Stimulated activated CD8-positive, alpha-beta memory T cell treated with anti-CD3 and anti-CD28 coated beads, Interleukin-4, amount 100 ng/mL, for 48 hours (primary cell): ENCODE data around the gene PMVK.
A peak's percentile ranks its signal among the peaks of the same experiment; 100 is the strongest.

Source experiments
- DNase-seq: peaks from one replicate; pipeline ENCODE4 v3.0.0-alpha.2; 2020

PMVK gene

DNA sequence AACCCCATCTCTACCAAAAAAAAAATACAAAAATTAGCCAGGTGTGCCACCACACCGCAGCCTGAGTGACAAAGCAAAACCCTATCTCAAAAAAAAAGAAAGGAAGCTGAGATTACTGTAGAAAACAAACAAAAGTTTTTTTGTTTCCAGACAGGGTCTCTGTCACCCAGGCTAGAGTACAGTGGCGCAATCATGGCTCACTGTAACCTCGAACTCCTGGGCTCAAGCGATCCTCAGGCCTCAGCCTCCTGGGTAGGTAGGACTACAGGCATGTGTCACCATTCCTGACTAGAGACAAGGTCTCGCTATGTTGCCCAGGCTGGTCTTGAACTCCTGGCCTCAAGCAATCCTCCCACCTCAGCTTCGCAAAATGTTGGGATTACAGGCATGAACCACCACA lies 27.8 kb upstream of the PMVK start:
- no peak for DNase-seq

DNA sequence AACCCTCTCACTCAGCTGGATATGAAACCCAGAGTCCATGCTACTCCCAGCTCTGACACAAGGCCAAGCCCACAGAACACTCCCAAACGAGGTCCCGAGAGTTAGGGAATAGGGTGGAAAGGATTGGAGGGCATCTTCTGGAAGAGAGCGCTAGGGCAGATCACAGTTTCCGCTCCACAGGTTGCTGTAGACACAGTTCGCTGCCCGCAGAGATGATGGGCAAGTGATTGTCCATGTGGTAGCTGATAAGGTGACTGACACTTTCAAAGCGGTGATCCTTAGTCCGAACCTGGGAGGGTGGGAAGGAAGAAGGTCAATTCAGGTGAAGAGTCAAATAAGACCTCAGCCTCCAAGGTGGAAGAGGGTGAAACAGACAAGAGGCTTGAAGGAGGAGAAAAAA lies 27.1 kb upstream of the PMVK start:
- DNase-seq, result no peak

DNA sequence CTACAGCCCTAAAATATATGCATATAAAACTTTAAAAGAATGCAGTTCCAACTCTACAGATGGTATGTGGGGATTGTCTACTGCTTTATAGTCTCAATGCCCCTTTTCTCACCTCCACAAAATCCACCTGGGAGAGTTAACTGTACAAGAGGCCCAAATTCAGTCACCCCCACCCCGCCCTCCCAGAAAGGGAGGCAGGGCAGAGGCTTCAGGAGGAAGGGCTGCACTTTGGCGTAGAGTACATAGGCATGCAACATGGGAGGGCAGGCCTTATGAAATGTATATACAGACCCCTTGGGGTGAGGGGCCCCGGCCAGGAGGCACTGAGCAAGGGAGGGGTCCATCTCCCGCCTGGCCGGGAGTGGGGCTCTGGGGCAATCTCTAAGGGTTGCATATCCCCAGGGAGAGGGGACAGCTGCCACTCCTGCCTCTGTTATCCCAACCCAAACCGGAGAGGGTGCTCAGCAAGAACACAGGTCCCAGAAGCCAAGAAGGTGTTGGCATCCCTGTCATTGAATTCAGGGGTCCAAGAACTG lies 26.3 kb upstream of the PMVK start:
- no peak for DNase-seq

DNA sequence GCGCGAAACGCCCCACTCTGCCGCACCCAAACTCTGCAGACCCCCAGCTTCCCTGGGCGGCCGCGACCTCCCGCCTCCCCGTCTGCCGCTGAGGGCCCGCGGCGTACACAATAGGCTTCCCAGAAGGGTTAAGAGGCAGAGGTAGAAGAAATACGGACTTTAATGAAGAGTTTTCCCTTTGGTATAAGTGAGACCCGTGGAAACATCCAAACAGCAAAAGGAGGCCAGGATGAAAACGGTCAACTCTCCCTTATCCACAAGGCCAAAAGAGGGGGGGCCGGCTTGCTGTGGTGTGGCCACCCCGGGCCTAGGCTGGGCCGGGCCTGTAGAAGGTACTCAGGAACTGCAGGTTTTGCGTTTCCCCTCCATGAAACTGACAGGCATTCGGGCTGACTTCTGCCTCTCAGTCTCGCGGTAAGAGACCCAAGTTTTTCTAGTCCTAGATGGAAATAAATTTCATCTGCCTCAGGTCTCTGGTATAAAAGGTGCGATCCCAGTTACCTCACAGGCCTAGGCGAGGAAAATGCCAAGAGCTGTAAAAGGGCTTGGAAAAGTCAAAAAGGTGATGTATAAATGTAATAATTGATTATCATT lies 25.7 kb upstream of the PMVK start:
- DNase-seq, result peak; percentile 48

DNA sequence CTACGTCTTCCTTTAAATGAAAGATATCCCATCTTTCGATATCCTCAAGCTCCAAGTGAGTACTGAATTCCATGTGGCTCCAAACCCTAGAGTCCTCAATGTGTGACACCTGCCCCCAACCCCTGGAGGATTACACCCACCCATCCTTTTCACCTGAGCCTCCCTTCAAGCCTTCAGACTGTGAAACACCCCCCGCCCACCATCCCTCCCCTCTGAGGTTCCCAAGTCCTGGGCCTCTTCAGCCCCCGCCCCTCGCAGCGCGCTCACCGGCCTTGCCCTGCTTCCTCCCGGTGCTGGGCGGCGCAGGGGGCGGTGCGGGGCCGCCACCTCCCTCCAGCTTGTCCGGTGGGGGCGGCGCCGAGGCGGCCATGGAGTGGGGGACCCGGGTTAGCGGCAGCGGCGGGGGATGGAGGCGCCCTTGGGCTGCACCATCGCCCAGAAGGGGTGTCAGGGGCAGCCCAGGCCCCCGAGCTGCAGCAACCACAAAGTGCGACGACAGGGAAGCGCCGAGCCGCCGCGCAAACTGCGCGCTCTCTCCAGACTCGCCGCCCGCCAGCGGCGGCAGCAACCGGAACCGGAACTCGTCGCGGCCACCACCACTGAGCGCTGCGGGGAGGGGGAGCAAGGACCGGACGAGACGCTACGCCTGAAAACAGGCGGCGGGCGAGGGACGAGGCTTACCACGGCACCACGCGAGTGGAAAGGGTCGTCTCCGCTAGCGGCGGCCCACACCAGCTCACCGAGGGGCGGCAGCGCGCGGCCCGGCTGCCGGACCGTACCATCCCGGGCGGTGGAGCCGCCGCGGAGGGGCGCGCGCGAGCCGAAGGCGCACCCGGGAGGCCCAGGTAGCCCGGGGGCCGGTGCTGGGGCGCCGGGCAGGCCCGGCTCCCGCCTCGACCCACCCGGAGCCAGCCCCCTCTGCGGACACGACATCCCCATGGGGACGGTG lies 25.0 kb upstream of the PMVK start, which contains the start of gene PYGO2:
Gene PYGO2 (minus strand): TSS at position 576 of the 949 bp plus-strand sequence. CDS start 206 bp downstream, at position 370.
- peak; percentile 88 for DNase-seq

DNA sequence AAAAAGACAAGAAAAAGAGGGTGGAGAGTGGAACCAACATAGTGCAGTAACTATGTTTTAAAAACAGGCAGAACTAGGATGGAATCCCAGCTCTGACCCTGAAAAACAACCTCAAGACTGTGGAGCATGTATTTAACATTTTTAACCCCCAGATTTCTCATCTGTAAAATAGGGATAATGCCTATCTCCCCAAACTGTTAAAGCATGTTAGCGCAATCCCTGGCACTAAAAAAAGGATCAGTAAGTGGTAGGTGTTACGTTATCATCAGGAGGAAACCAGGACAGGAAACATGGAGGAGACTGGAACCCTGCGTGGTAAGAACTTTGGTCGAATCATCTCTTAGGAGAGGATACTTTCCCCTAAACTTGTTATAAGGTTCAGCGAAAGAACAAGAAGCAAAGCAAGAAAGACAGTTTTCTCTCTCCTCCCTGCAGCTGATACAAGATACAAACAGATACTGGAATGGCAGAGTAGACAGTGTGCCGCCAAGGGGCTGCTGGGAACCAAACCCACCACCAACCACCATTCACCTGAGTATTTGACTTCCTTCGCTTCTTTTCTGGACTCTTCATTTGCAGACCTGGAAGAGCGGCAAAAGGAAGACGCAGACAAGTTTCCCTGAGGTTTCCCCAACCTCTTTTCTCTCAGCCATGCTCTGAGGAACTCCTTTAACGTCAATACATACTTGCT lies 24.1 kb upstream of the PMVK start:
- no peak for DNase-seq

DNA sequence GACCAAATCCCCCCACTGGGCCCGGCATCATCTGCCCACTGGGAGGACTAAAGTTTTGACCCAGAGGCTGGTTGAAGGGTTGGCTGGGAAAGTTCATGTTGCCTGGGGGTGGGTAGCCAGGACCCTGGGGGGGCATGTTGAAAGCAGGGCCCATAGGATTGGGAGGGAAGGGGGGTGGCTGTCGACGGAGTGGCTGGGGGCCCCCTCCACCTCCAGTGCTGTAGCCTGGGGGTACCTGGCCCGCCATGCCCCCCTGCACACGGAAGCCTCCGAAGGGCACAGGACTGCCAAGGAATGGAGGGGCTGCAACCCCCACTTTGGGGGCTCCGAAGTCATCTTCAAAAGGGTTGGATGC lies 22.9 kb upstream of the PMVK start:
- DNase-seq, result no peak

DNA sequence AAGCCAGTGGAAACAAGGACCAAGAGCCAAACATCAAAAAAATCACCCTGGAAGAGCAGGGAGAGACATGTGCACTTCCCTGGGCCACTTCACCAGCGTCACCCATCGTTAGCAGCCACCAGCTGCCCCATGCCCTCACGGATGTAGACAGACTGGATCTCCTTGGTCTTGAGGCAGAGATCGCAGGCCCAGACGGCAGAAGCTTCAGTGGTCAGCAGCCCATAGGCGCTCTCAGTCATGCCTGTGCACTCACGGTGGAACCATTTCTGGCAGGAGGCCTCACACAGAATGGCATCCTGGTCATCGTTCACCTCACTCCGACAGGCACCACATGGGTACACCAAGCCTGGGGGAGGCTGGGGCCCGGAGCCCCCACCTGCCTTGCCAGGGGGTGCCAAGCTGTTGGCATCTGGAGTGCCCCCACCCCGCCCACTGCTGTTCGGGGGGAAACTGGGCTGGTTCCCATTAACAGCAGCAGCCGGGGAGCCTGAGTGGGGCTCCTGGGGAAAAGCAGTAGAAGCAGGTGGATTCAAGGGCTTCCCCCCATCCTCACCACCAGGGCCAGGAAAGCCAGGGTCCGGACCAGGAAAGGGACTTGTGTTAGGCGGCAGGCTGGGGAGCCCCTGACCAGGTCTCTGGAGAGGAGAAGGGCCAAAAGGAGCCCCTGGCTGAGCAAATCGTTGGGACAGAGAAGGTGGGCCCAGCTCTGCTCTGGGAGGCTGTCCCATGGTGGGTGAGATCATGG lies 22.3 kb upstream of the PMVK start:
- no peak for DNase-seq

DNA sequence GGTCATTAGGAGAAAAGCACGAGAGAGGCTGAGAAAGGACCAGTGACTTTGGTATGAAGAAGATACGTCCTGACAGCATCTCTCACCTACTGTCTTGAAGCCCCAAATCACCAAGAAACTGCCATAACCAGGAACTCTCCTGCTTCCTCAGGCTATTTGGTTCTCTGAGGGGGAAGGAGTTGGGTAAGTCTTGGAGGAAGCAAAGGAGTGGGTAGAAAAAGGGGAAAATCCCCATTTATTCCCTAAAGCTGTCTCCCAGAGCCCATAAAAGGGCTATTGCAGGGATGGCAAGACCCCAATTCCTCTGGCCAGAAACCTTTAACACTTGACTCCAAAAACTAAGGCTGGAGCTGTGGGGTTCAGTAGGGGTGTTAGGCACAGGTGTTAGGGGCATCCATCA lies 21.5 kb upstream of the PMVK start:
- no peak for DNase-seq

DNA sequence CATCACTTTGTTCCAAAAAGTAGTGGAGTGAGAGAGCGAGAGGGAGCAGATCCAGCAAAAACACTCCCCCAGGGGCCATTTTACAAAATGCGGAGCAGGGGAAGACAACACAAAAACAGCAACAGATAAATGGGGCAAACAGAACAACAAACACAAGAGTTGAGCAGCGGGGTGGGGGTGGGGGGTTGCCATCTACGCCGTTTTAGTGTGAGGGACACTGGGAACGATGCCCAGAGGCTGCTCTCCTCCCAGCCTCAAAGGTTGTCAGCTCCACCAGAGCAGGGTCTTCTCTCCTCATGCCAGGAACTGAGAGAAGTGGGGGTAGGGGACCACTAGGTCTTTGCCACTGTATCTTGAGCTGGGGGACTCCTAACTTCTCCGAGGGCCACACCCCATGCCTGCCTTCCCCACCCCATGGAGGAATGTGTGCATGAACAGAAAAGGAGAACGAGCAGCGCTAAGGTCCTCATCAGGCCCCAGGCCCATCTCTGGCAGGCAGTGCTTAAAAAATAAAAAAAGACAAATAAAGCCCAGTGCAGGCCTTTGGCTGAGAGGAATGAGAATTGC lies 20.7 kb upstream of the PMVK start:
- no peak for DNase-seq

DNA sequence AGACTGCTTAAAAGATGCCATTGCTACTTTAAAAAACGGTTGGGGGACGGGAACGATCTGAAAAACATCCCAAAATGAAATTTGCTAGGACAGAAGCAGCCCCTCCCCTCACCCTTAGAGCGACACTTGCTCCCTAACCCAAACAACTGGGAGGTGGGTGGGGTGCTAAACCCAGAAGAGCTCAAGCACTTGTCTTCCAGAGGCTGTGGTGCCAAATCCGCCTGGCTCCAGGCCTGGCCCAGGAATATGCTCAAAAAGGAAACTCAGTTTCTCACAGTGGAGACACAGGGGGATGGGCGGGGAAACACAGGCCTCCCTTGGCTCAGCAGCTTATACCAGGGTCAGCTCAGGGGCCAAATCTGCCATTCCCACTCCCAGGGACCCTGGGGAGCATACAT lies 20.0 kb upstream of the PMVK start:
- no peak for DNase-seq

DNA sequence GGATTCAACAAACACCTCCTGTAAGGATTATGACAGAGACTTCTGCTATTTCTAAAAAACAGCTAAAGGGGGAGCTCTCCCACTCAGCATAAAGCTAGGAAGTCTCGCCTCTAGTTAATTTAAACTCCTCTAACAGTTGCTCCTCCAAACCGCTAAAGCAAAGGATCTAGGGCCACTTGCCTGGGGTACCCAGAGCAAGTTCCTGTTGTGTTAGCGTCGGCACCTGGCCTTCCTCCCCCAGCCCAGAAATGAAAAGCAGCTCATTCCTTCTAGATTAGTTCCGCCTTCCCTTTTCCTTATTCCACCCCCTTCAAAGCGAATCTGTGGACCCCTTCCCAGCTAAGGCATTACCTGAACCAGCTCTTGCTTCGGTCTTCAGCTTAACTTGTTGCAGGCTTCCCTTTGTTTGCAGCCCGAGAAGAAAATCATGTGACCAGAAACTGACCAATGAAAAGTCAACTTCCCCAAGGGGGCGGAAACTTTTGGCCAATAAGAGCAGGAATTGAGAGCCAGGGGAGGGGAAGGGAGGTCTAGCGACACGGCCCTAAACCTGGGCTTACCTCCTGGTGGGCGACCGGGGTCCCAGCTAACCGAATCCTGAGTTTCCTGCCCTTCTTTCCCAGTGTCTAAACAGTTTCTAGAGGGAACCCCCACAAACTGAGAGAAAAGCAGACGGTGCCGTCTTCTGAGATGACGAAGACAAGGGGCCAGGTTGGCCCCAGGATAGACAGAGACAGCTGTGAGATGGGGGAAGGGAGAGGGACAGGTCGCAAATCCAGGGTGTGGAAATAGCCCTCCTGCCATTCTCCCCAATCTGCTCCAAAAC lies 19.4 kb upstream of the PMVK start, which contains the start of gene PBXIP1:
Gene PBXIP1 (minus strand): TSS at position 382 of the 826 bp plus-strand sequence. CDS start 2,378 bp downstream, outside the sequence.
- DNase-seq, result peak; percentile 83

DNA sequence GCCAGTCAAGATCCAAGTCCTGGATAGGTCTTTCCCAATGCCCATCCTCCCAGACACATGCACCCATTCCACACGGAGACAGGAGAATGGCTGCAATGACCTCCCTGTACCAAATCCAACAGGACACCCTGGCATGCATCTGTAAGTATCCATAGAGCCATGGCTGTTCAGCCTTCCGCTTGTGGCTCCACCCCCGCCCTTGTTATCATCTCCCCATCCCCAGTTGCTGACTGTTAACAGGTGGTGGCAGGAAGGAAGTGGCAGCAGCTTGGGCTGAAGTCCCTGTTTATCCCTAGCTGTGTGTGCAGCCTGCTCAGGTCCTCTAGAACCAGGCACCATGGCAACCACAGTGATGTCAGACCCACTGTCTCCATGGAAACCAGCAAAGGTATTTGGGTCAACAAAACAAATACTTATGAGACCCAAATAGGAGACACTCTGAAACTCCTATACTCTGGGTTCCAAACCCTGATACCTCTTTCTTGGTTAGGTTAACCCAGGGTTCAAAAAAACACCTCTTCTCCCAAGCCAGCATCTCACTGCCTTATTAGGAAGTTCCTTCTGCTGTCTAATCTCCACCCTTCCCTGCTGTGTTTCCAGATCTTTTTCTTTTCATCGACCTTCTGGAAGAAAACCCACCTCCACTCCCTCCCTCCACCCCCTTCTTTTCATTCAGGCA lies 18.7 kb upstream of the PMVK start:
- DNase-seq, result peak; percentile 85

DNA sequence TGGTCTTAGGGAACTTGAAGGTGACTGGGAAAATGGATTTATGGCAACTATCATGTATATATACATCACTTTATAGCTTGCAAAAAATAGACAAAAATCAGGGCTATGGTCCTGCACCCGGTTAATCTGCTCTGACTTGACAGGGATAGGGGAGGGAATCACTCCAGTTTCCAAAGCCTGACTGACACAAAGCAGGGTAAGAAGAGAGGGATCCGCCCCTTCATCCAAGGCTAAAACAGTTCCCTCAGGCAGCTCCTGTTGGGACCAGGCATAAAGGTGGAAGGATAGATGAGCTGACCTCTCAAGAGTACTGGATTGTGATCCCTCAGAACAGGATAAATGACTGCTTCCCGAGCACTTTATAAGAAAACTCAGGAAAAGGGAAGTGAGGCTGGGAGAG lies 18.0 kb upstream of the PMVK start:
- DNase-seq, result no peak

DNA sequence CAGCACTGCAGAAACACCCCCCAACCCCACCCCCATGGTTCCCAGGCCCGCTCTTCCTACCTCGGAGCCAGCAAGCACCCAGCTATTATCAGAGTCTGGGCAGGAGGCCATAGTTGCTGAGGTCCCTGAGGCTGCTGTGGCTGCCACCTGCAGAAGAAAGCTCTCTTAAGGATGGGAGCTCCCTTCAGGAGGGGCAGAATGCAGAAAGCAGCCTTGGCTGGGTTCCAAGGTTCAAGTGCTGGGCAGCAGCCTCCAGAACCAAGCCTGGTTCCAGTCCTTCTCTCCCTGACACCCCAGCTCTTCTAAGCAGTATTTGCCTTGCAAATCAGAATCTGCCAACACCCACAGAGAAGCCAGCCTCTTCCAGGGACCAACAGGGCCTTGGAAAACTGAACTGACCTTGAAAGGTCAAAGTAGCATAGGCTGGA lies 17.1 kb upstream of the PMVK start:
- DNase-seq, result no peak

DNA sequence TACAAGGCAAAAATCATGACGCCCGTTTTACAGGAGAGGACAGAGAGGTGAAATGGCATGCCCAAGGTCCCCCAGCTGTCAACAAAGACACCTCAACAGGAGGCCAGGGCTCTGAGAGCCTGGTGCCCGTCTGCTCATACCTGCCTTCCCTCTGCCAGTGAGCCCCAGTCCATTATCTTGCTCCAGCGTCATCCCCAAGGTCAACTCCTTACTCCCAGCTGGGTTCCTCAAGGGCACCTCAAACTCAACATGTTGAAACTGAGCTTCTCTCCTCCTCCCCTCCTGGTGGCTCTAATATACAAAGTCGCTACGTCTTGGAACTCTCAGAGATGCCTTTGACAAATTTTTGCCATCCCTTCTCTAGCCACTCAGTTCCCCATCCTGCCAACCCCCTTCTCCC lies 16.1 kb upstream of the PMVK start:
- DNase-seq, result no peak

DNA sequence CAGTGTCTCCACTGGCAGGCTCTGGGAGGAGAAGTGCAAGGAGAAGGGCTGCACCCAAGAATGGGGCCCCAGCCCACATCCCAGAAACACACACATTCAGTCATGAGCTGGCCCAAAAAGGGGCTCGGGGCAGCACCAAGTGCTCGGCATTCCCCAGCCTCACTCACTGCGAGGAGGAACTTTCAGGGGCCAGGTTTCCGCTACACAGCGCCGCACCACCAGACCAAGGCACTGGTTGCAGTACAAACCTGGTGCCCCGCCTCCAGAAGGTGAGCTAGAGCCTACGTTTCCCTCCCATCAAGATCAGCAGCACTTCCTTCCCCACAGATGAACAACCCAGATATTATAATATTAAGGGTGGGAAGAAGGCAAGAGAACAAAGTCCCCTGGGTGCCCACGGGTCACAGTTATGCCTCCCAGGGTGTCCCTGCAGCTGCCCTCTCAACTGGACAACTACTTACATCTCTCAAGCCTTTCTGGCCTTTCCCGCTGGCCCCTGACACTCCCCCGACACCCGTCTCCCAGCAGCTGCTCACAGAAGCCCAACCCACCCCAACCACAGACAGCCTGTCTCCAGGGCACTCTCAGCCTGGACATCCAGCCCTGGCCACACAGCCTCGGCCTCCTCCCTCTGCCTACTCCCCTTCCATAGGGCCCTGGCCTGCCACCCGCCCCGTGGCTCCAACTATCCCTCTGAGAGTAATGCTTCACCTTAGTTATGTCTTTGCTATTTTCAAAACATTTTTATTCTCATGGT lies 15.6 kb upstream of the PMVK start:
- peak; percentile 72 for DNase-seq

DNA sequence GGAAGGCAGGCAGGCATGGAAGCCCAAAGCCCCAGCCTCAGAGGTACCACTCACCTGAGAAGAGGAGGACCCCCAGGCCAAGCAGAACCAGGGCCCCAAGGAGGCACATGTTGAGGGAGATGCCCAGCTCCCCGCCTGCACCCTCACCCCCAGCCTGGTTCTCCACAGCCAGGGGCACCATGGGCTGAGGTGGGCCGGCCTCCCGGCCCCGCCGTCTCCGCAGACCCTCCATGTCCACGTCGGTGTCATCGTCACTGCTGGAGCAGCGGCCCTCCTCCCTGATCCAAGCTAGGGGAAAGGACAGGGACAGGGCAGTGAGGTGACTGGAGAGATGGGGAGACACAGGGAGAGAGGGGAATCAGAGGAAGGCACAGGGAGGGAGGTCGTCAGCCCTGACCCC lies 11.6 kb upstream of the PMVK start:
- no peak for DNase-seq

DNA sequence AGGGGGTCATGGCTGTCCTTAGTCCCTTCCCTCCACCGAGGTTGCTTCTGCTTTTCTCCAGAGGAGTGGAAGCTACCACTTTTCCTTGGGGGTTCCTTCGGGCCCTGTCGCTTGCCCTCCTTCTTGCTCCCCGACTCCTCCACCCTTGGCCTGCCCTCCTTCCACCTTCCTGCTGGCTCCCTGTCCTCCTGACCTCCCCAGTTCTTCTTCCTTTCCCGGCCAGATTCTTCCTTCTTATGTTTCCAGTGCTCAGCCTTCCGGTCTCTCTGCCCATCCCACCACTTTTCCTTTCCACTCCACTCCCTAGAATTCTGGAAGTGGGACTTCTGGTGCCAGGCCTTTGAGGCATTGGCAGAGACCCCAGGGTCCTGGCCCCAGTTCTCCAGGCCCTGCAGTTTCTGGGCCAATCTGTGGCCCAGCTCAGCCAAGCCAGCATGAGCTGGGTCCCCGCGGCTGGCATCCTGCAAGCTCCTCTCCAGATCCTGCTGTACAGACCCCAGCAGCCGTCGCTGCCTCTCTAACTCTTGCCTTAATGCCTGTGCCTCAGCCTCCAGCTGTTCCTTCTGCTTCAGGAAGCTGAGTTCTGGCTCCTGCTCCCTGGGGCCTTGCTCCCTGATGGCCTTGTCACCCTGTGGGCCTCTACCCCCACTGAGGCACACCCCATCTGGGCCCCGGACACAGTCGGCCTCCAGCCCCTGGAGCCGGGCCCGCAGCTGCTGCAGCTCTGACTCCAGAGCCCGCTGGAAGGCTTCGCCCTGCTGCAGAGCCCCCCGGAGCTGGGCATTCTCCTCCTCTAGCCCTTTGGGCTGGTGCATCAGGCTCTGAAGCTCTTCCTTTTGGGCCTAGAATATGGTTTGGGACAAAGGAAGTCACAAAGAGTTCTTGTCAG lies 9.7 kb upstream of the PMVK start:
- no peak for DNase-seq
